NCI-H226 (cell line): ENCODE results near the gene CTRB1.
"Not testable (repeated sequence)": the region's sequence is repeated elsewhere in the genome, so short reads cannot be mapped to it uniquely, and the experiment has no call there.

Experiments
- DNase-seq: peaks from one replicate; pipeline ENCODE4 v3.0.0-alpha.2; 2015

Gene CTRB1

DNA sequence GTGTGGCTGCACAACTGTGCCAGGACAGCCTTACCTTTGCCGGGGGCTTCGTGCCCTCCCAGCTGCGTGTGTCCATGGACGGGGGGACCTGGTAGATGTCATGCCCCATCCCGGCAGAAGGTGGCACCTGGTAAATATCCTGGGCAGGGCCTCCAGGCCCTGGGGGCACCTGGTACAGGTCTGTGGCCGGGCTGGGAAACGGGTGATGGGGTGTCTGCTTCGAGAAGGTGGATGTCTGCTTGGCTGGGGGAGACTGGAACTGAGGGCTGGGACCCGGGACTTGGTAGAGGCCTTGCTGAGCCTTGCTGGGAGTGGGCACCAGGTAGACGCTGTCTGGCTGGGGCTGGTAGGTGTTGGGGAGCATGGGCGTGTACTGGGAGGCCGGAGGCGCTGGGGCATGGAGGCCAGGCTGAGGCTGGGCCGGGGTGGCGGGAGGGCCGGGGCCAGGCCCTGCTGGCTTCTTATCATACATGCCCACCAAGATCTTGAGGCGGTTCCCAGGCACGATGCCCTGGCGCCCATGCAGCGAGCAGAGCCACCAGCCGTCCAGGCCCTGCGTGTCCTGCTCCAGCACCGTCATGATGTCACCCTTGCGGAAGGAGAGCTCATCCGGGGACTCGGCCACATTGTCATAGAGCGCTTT lies 23.8 kb downstream of the CTRB1 start:
- DNase-seq = not testable (repeated sequence)

GRCh38 chr16:75243667-75244224 lies 25.0 kb downstream of the CTRB1 start:
- peak; percentile 55 for DNase-seq

GRCh38 chr16:75244225-75244809 lies 25.5 kb downstream of the CTRB1 start:
- peak; percentile 67 for DNase-seq

GRCh38 chr16:75244844-75245758 lies 26.3 kb downstream of the CTRB1 start:
- peak; percentile 99 for DNase-seq

DNA sequence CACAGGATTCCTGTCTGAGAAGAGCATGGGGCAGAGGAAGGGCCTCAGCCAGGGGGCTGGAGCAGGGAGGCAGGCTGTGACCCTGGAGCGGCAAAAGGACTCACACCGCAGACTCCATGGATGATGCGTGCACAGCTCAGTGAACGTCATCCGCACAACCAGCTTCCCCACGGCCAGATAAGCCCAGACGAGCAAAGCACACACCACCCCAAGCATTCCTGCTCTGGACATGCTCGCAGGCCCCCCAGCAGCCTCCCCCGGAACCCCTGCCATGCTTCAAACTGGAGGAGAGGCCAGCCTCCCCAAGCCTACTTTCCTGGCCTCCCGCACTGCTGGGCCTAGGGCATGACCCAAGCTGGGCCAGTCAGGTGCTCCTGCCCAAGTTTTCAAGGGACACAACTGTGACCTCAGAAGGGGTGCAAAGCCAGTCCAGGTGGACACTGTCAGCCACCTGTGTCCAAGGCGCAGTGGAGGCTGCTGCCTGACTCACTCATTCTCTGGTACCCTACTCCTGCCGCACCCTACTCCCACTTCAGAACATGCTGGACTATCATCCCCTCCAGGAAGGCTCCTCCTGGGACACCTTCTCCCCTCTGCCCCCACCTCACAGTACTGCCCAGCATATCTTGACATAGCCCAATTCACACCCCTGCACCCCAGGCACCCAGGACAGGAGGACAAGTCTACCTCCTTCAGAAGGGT lies 27.9 kb downstream of the CTRB1 start:
- no peak for DNase-seq

DNA sequence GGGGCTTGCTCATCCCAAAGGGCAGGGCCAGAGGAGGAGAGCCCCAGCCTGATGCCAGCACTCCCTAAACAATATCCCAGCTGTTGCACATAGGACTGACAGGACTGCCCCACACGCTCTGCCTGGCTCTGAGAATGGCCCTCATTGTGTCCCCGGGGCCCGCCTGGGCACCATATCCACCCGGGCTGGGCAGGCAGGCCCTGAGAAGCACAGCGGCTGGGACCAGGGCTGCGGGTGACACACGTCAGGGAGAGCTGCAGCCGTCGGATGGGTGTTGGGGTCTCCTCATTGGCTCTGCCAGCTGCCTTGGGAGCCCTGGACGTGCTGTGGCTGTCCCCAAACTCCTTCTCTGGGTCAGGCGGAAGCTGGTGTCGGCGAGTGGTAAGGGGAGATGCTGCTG lies 28.5 kb downstream of the CTRB1 start:
- no peak for DNase-seq

GRCh38 chr16:75248142-75248535 lies 29.4 kb downstream of the CTRB1 start:
- DNase-seq = no peak

DNA sequence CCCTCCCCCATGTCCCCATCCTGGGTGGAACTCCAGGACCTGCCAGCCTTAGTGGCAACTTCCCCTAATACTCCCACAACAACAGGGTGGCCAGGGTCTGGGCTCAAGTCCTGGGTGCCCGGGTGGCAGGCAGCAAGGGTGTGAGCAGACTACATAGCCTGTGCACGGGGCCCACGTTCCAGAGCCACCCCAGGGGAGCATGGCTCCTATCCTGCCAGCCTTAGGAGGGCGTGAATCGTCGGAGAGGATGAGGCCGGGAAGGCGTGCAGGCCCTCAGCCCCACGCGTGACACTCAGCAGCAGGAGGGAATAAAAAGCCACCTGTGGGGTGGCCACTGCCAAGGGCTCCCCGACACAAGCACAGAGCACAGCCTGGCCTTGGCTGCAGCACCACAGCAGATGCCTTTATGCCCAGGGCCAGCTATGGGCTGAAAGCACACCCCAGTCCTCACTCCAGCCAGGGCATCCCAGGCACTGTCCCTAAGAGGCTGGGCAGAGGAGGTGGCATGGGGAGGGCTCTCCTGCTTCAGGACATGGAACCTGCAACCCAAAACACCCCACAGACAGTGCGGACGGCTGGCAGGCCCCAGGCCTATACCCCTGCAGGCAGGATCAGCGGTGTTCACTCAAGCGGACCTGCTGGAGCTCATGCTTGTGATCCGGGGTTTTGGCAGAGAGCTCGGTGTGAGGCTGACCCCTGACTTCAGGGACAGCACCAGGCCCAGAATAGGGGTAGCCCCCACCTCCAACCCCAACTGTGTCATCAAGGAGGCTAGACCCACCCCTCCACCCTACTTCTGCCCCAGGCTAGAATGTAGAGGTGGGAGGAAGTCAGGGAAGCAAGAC lies 30.0 kb downstream of the CTRB1 start:
- no peak for DNase-seq

- no peak for DNase-seq
These were observed 30.7 kb downstream of the CTRB1 start for GRCh38 chr16:75249441-75249840.

GRCh38 chr16:75250089-75250808 lies 31.5 kb downstream of the CTRB1 start:
- DNase-seq = peak; percentile 41

DNA sequence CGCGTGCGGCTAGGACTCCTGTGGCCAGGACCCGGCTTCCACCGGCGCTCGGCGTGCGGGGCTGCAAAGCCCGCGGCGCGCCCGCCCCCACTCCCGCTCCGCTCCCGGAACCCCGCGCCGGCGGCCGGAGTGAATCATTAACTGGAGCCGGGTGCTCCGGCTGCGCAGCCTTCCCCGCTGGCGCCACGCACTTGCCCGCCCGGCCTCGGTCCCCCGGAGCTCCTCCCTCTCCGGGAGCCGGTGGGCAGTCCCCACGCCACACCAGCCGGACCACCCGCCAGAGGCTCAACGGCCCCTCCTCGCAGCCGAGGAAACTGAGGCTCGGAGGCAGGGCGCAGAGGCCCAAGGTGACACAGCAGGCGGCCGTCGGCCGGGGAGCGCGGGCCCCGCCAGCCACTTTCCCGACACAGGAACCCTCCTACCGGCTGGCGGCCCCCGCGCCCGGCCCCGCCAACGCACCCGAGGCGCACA lies 32.1 kb downstream of the CTRB1 start:
- DNase-seq = no peak

- DNase-seq = peak; percentile 95
These were observed 32.7 kb downstream of the CTRB1 start, which contains the start of gene BCAR1 for GRCh38 chr16:75251280-75252048. BCAR1 (minus strand) TSS chr16:75251624; CDS start chr16:75251482, 142 bp downstream.

DNA sequence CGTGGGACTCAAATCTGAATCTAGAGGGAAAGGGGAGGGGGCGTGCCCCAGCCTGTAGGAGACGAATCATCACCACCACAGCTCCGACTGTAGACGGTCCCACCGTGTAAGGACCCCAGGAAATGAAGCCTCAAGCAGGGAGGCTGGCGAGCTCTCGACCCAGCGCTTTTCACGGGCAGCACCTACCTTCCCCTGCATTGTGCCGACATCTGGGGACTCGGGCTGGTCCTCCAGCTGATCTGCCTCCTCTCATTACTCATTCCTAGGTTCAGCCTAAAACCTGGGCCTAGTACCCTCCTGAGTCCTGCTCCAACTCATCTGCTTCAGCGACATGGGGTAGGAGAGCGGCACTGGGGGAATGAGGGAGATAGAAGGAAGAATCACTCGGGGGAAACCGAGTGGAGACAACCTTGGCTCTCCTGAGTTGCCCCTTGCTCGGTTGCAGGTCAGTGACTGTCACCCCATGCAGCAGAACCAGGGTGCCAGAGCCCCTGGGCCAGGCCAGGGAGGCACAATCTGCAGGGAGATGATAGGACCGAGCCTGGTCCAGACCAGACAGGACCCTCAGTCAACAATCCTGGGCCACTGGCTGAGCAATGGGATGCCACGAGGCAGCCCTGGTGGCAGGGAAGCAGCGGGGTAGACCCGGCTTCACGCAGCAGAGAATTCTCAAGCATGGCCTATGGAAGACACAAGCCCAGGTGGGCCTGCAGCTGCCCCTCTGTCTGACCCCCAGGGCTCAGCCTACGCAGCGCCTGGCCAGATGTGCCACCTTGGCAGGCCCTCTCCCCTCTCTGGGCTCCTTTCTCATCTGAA lies 33.5 kb downstream of the CTRB1 start:
- no peak for DNase-seq

DNA sequence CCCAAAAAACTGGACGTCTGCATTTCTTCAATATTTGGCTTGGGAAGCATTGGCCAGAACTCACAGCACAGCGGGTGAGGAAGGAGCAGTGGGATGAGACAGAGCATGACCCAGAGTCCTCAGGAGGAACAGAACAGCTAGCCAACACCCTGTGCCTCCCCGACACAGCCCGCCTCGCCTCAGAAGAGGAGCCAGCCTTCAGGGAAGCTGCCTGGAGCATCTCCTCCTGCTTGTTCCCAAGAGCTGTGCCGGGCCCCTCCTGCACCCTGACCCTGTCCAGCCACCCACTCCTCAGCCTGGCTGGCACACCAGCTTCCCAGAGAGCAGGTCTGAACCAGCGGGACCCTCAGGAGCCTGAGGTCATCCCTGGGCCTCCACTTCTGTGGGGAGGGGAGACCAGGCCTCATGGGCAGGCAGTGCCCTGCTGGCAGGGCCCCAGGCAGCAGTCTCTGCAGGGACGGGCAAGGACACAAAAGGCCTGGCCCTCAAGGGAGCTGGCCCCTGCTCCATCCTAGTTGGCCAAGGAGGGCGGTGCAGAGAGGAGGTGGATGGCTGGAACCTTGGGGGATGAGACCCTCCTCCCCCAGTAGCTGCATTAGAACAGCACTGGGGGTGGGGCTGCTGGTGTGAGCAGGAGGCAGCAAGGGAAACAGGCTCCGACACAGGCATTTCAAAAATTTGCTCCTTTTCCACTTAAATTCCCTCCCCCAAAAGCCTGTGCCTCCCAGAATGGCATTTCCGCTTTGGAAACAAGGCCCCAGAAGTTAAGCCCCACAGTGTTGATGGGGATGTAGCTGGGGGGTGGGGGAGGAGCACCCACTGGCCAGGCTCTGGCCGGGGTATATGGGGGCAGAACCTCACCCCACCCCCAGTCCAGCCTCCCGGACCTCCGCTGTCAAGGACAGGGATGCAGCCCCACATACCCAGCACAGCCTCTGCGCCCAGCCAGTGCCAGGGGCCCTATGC lies 34.4 kb downstream of the CTRB1 start:
- peak; percentile 95 for DNase-seq

GRCh38 chr16:75254359-75254837 lies 35.6 kb downstream of the CTRB1 start:
- peak; percentile 97 for DNase-seq

DNA sequence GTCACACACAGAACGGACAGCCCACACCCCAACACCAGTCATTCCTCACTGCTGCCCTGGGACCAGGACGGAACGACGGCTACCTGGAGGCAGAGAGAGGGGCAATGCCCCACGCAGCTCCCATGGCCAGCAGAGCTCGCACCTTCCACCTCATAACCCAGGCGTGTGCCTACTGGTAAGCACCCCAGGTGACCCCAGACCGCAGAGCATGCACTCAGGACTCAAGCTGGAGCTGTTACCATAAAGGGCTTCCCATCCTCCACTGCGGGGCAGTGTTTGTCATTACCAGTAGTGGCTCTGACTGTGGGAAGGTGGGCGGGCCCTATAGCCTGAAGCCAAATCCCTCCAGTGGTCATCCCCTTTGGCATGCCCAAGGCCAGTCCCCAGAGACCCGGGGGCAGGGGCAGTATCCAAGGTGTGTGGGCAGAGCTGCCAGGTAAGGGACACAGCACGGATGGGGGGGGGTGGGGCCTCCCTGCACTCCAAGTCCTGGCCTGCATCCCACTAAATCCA lies 37.3 kb downstream of the CTRB1 start:
- no peak for DNase-seq

DNA sequence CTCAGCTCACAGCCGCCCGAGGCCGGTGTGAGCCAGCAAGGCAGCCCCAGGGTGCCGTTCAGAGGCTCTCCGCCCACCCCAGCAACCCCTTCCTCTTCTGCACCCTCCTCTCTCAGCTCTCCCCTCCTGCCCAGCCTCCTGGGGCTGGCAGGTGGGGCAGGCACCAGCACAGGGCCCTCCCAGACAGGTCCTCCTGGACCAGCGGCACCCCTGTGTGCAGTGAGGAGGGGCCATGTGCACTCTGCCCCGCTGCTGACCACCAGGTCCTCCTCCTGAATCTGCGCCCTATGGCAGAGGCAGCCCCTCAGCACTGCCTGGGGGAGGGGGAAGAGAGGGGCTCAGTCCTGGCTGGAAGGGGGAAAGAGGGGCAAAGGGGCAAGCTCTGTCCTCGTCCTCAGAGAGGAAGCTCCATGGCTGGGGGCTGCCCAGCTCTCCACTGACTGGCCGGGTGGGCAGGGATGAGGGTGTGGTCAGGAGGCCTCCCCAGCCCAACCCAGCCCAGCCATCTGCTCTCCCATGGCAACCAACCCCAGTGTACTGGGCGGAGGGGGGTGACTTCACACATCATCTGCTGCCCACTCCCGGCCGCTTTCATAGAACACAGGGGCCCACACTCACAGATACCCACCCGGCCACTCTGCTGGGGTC lies 38.0 kb downstream of the CTRB1 start:
- no peak for DNase-seq
